ENCODE measurements around the gene GFY. TPM values are rescaled to one million over a fixed set of nuclear protein-coding genes. Genes with fewer than 3 reads are reported as not detected.
A peak's percentile ranks its signal among the peaks of the same experiment; 100 is the strongest.

GFY gene
- total and polyA plus RNA-seq, 10 donors = not detected

DNA sequence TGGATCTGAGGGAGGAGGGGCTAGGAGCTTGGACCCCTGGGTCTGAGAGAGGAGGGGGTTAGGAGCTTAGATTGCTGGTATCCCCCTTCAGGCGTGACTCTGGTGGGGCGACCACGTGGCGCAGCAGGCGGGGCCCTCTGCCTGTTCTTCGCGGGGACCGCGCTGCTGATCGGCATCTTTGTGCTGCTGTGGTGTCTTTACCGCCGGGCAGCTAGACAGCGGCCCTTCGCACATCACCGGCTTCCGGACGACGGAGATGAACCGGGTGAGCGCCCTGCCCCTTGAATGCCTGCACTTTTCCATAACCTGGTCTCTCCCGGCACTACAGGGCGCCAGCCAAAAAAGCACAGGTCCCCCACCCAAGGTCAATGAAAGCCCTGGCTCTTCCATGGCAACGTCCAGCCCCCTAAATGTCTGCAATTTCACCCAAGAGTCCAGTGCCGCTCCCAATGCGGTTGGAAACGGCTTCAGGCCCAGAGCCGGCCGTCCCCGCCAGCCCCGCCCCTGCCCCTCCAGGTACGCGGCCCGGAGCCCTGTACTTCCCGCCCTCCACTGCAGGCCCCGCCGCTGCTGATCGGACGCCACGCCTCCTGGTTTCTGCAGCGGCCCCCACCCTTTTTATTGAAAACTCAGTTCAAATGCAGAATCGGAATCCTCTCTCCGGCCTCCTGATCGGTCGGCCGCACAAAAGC, 2.8 kb downstream of the GFY start:
- Histone ChIP-seq H3K27ac (no peak overlapping the region), H3K4me1 (peaks cover 14 to 51% (median 29%) of the 10 kb centered on the region in 6 donors), H3K27me3 (replicated peaks in 1 of 7) (peaks cover 10 to 100% (median 97%) of the 10 kb centered on the region in 7 donors), H3K4me3 (peak overlapping the region in 4 of 8 donors; percentile 8 to 55 (median 14)), H3K9me3 (no peaks in the 10 kb centered on the region), H3K36me3 (no peaks in the 10 kb centered on the region)
- DNase-seq = no peak
- intact Hi-C loops (cut with DNase I; ENCODE audit: low total_unique reads) = no loop called here
- WGBS, 5 donors = 1 to 2% (median 2%) methylated on average over 40 to 45 of the region's 45 CpGs
- TF ChIP-seq POLR2AphosphoS5 (IDR thresholded peaks at IDR 0.05) (no peak), POLR2A (IDR thresholded peaks at IDR 0.05) (no peak)
- TF ChIP-seq, protein P1, sequence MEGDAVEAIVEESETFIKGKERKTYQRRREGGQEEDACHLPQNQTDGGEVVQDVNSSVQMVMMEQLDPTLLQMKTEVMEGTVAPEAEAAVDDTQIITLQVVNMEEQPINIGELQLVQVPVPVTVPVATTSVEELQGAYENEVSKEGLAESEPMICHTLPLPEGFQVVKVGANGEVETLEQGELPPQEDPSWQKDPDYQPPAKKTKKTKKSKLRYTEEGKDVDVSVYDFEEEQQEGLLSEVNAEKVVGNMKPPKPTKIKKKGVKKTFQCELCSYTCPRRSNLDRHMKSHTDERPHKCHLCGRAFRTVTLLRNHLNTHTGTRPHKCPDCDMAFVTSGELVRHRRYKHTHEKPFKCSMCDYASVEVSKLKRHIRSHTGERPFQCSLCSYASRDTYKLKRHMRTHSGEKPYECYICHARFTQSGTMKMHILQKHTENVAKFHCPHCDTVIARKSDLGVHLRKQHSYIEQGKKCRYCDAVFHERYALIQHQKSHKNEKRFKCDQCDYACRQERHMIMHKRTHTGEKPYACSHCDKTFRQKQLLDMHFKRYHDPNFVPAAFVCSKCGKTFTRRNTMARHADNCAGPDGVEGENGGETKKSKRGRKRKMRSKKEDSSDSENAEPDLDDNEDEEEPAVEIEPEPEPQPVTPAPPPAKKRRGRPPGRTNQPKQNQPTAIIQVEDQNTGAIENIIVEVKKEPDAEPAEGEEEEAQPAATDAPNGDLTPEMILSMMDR (IDR thresholded peaks at IDR 0.05 in 8 of 11, conservative IDR thresholded peaks at IDR 0.05 in 3 of 11) = no peak

DNA sequence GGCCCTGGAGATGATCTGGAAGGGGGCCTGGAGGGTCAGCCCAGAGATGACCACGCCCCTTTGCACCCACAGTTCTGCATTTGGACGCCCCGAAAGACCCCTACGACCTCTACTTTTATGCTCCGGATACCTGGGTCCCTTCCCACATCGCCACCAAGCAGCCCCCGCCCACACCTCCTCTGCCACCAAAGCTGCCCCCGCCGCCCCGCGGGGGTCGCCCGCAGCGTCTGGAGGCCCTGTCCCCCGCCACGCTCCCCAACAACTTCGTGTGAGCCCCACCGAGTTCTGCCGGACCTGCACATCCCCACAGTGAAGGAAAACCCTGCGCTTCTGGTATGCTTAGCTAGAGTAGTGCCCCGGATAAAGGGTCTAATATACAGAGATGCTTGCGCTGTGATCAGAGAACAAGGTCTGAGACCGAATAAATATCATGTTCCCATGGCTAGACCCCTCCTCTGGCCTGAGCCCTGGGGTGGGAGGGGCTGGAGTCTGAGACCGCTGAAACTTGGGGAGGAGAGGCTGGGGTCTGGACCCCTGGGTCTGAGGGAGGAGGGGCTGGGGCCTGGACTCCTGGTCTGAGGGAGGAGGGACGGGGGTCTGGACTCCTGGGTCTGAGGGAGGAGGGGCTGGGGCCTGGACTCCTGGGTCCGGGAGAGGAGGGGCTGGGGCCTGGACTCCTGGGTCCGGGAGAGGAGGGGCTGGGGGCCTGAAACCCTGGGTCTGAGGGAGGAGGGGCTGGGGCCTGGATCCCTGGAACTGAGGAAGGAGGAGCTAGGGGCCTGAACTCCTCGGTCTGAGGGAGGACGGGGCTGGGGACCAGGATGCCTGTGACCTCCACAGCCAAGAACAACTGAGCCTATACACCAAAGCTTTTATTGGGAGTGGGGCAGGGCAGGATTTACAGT, 3.6 kb downstream of the GFY start:
- WGBS, 5 donors = 17 to 27% (median 19%) methylated on average over 28 to 29 of the region's 29 CpGs
- H3K4me3 ChIP-seq = peak overlapping the region in 3 of 8 donors; percentile 8 to 55 (median 9)
- no peak overlapping the region for H3K27ac ChIP-seq
- H3K36me3 ChIP-seq = no peaks in the 10 kb centered on the region
- DNase-seq = no peak
- TF ChIP-seq POLR2A (IDR thresholded peaks at IDR 0.05) (no peak), POLR2AphosphoS5 (IDR thresholded peaks at IDR 0.05) (no peak)
- TF ChIP-seq, protein P1 (IDR thresholded peaks at IDR 0.05 in 8 of 11, conservative IDR thresholded peaks at IDR 0.05 in 3 of 11) = no peak
- no peaks in the 10 kb centered on the region for H3K9me3 ChIP-seq
- intact Hi-C loops (cut with DNase I; ENCODE audit: low total_unique reads) = no loop called here
- H3K27me3 ChIP-seq (replicated peaks in 1 of 7) = peaks cover 7 to 100% (median 97%) of the 10 kb centered on the region in 7 donors
- H3K4me1 ChIP-seq = peaks cover 7 to 51% (median 25%) of the 10 kb centered on the region in 6 donors

DNA sequence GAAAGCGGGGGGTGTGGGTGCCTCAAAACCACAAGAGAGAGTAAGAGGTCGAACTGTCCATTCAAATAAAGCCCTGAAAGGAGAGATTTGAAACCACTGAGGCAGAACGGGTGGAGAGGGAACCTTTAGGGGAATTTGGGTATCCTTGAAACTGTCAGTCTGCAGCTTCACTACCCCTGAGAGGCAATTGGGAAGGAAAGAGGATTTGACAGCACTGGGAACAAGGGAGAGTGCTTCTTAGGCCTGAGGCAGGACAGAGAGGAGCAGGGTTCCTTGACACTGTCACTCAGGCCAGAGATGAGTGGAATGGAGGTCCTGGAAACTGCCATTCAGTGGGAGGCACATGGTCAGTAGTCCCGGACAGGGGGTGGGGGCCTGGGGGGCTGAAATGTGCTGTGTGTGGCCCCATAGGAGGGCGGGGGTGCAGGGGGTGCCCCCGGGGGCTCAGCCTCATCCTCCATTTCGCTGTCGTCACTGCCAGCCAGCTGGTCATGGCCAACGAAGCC, 5.0 kb downstream of the GFY start:
- H3K27ac ChIP-seq = no peak overlapping the region
- WGBS, 5 donors = 56 to 72% (median 60%) methylated on average over 6 to 9 of the region's 9 CpGs
- intact Hi-C loops (cut with DNase I; ENCODE audit: low total_unique reads) = no loop called here
- no peak for TF ChIP-seq POLR2AphosphoS5 (IDR thresholded peaks at IDR 0.05)
- no peak for TF ChIP-seq POLR2A (IDR thresholded peaks at IDR 0.05)
- TF ChIP-seq, protein P1 (IDR thresholded peaks at IDR 0.05 in 8 of 11, conservative IDR thresholded peaks at IDR 0.05 in 3 of 11) = no peak
- no peaks in the 10 kb centered on the region for H3K9me3 ChIP-seq
- H3K4me1 ChIP-seq = peaks cover 7 to 46% (median 22%) of the 10 kb centered on the region in 6 donors
- DNase-seq = no peak
- H3K4me3 ChIP-seq = no peak overlapping the region
- no peaks in the 10 kb centered on the region for H3K36me3 ChIP-seq
- peaks cover 9 to 100% (median 97%) of the 10 kb centered on the region in 7 donors for H3K27me3 ChIP-seq (replicated peaks in 1 of 7)
